ENCODE results near the gene E2F8.

The E2F8 gene

DNA sequence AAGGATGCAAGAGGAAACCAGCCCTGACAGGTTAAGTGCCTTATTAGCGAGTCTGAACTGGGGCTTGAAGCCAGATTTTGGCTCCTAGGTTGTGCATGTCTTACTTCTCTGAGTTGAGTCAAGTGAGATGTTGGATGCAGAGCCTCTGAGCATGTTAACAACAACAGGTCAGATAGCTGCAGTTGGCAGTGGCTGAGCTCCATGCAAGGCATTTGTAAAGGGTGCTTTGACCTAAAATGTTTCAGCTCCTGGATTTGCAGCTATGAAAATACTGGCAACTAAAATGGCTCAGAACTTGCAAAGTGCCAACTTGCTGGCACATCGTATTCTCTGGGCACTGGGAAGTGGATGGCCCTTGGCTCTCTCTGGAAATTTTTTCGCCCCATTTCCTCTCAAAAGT is 22.5 kb downstream of the E2F8 start:
- no peak for DNase-seq

DNA sequence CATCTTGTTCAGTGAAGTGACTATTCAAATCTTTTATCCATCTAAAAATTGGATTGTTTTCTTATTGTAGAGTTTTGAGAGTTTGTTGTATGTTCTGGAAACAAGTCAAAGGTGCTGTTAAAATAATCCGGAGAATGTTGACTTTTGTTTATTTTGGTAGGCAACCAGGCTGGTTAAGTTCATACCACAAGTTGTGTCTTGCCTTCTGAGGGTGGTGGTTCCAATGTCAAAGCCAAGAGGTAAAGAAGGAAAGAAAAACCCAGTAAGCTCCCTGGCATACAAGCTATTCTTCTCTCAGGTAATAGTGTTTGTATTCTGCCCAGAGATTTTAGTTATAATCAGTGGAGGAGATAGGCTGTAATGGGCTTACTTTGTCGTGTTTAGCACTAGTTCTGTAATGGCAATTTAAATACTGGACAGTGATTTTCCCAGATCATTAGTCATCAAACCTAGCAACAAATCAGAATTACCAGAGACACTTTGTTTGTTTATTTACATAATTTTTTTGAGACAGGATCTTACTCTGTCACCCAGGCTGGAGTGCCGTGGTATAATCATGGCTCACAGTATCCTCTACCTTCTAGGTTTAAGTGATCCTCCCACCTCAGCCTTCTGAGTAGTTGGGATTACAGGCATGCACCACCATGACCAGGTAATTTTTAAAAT is 23.9 kb downstream of the E2F8 start:
- DNase-seq = no peak

DNA sequence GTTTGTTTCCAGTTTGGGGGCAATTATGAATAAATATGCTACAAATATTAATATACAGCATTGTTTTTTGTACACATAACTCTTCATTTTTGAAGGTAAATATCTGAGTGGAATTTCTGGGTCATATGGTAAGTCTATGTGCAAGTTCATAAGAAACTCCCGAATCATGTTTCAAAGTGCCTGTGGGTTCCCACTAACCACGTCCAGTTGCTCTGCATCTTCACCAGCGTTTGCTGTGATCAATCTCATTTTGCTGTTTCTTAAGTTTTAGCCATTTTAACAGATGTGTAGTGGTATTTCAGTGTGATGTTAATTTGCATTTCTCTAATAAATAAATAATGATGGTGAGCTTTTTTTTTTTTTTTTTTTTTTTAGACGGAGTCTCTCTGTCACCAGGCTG is 24.7 kb downstream of the E2F8 start:
- DNase-seq = no peak

DNA sequence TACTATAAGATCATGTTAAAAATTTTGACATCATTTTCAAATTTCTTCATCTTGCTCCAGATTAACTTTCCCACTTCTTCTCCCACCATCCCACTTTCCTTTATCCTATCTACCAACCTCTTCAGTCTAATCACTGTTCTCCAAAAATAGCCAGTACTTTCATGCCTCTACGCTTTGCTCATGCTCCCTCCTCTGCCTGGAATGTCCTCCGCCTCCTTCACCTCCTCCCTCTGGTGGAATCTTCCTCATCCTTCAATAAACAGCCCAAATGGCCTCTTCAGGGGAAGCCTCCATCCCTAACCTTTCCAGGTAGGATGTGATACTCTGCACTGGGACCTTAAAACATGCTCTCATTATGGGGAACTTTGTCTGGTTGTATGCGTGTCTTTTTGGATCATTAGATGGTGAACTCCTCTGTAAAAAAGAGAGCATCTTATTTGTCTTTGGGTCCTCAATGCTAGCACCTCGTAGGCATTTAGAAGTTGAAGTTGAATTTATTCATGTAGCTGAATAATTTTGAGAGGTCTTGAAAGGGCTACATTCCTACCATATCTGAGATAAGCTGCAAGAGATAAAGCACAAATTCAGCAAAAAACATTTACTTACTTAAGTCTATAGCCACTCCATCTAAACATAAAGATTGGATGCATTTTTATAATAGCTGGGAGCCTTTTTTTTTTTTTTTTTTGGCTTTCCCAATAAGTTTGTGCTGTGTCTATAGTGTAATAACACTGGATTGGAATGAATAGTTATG is 31.0 kb downstream of the E2F8 start:
- DNase-seq = no peak

DNA sequence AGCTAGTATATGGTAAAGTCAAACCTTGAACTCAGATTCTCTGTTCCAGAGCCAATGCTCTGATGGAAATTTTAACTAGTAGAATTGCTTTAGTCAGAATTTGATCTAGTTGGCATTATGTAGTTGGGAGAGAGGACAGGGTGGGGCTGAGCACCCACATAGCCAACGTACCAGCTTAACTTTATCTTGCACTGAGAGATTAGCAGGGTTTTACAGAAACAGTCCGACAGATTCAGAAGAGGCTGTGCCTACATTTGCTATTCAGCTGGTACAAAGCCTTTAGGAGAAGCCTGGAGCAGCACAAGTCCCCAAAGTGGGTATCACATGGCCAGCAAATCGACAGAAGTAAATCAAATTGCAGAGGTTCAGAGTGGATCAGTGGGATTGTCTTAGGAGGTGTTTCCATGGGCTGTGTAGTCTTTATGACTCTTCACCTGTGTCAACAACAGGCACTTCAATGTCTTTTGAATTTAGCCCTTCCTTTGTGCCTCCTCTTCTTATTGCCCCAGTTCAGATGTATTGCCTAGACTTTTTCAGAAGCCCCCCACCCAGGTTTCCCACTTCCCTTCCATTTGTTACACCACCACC is 31.7 kb downstream of the E2F8 start:
- DNase-seq = no peak

DNA sequence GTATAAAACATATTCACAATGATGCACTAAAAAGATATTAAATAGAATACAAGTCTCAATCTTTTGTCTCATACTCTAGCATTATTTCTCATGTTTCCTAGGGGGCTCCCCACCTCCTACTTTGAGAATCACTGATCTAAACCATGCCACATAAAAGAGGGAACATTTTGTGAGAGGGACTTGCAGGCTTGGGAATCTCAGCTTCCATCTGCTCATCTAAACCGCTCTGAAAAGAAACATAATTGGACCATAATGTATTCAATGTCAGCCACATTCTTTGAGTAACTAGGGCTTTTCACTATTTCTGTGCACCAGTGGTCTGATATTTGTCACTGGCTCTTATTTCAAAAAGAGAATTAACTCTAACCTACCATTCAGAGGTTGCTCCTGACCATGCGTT is 32.6 kb downstream of the E2F8 start:
- DNase-seq = no peak

DNA sequence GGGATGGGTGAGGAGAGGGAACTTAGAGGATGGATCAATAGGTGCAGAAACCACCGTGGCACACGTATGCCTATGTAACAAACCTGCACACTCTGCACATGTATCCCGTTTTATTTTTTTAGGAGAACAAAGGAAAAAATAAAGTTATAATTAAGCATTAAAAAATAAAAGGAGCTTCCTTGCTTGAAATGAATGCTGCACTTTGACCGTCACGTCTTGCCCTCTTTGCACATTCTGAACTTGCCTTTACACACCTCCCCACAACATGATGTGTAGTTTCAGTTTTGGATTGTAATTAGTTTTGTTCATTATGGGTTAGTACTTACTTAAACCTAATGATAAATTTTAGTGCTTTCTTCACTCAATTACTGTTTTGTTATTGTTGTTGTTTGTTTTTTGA is 35.9 kb downstream of the E2F8 start:
- DNase-seq = no peak

DNA sequence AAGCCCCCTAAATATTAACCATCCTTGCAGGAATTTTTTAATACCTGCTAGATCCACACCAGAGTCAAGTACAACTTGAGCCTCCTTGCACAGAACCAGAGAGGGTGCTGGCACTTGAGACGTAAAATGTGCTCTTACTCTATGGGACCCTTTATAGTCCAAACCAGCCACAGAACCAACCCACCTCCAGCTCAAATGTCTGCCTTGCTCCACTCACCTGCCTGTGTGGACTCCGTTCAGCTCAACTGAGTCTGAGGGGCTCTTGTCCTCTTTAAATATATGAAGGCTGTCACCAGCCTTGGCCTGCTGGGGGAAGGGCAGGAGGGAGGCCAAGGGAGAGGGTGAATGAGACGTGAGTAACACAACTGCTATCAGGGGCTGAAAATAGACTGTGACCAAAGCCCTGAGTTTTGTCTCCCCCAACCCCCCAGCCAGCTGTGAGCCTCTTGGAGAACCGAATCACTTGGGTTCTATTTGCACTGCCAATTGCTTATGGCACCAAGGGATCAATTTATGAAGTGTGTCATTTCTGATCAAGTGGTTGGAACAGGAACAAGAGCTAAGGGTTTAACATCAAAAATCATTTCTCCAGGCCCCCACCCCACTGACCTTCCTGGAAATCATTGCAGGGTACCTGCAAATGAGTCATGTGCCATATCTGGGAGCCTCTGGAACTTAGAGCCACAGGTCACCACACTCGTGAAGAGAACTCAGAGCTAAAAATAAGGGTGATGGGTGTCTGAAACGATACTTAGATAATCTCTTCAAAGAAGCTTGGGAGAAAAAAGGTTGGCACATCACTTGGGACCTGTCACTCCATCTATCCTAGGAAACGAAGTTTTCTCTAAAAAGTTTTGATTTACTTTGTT is 38.8 kb downstream of the E2F8 start, which contains the start of gene CSRP3:
Gene CSRP3, minus strand, starts transcription at position 247 of the 869 bp plus-strand sequence. CDS start 9,535 bp downstream, outside the sequence.
- DNase-seq = no peak

DNA sequence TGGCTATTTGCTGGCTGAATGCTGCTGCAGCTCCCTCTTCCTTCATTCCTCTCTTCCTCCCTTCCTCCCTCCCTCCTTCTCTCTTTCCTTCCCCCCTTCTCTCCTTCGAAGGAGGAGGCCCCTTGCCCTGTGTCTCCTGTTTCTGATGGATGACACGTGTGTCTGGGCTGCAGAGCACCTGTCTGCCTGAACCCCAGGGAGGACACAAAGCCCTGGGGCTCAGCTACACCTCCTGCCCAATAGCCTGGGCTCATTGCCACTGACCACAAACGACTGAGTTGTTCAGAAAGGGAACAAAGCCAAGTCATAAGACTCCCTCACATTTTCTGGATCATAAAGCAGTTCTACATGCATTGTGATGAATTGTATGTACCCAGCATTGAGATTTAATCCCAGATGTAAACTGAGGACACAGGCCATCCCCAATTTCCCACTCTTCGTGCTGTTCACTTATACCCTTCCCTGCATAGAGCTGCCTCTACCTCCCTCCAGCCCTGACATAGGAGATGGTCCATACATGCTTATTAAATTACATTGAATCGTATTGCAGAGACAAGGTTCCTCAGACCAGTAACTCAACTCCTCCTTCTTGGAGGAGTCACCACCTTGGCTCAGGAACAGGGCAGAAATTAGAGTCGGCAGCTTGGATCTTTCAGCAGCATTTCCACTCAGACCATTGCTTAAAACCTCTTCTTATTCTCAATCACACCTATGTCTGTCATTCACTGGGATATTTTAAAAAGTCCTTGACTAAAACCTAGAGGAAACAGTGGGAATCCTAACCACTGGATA is 40.1 kb downstream of the E2F8 start:
- no peak for DNase-seq

DNA sequence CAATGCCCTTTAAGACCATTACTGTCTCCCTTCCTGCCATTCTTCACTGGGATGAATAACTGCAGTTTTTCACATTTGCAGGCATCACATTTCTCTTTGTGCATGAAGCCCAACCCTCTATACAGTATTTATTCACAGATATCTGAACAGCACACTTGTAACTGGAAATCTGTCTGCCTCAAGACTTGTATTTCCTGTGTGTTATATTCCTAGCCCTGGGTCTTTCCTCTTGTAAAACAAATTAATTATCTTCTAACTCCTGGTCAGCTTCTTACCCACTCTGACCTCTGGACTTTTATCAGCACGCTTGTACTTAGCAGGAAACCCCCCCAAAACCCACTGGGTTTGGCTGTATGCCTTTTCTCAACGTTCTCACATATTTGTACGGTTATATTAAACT is 41.0 kb downstream of the E2F8 start:
- no peak for DNase-seq

DNA sequence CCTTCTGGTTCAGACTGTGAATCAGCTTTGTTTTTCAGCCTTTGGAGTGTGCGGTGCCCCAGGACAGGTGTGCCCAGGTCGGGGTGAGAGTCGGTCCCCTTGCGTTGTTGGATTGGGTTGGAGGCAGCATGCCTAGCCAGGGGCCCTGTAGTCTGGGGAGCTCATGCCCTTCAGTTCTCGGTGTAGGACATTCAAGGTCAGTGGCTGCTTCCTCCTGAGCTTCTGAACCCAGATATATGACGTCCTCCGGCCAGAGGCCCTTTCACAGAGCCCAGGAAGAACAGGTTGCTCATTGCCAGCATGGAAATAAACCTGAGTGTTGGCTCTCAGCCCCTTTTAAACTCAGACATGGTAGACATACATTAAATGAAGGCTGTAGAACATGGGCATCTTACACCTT is 41.7 kb downstream of the E2F8 start:
- no peak for DNase-seq

DNA sequence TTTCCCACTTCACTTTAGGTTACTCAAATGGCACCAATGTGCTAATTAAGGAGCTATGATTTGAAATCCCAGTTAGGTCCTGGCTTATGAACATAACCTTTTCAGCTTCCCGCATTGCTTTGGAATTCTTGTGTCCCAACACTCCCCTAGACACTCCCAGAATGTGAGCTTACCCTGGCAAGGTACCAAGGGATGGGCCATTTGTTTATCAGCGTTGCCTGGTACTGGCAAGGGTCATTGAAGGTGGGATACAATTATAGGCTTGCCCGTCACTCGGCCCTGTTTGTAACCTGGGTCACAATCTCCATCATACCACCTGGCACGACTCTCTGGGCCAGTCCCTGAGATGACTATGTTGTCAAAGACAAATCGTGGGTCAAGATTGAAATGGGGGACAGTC is 44.3 kb downstream of the E2F8 start:
- DNase-seq = no peak

DNA sequence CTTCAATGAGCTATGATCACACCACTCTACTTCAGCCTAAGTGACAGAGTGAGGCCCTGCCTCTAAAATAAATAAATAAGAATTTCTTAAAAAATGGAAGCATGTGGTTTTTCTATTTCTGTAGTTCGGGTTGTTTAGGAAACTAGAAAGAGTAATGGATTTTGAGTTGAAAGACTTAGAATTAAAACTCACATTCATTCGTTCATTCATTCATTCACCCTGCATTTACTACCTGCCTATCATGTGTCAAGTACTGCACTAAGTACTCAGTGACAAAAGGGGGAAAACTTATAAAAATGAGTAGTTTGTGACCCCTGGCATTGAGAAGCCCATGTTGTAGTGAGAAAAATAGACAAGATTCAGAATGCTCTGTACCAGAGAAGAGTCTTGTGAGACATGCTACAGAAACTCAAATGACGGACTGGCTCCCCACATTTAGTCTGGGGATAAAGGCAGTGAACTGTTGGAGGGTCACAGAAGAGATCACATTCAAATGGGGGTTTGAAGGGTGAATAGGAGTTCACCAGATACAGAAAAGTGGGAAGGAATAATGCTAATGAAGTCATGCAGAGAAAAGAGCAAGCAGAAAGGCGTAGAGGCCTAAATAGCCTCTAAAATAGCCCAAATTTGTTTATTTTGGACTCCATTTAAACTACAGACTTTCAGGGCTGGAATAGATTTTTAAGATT is 46.0 kb downstream of the E2F8 start:
- DNase-seq = no peak

DNA sequence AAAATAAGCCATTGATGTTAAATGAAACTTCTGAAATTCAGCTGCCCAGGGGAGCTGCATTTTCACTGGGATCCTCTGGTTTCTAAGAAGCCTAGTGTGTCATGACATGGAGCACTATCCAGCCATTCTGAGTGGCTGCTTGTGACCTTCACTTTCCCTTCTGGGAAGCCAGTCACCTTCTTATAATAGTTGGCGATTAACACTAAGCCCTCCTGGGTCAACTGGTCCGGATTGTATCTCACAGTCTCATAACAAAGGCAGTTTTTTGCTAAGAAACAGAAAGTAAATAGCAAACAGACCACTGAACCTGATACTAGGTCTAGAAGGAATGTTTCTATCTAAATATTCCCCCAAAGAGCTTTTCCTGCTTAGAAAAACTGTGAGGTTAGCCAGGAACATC is 46.8 kb downstream of the E2F8 start:
- DNase-seq = no peak

DNA sequence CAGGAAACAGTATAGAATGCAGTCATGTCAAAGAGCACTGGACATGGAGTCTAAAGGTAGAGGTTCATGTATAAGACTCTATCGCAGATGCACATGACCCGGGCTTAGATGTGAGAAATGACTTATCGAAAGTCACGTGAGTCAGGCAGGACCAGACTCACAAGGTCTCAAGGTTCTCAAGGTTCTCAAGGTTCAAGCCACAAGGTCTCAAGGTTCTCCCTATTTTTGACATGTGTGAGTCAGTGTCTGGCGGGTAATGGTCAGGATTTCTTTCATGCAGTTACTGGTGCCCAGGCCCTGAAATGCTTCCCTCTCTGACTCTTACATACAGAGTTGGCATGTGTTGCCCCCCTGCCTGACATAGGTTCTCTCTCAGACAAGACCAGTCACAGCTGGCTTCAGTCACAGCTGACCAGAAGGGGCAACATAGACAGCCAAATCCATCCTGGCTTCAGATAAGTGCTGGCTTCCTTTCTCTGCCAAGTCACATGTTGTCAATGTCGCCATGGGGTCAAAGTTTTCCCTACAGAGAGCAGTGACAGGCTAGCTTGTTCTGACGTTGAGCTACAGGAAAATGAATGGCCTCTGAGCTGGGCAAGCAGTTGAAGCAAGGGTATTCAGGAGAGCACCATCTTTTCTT is 49.1 kb downstream of the E2F8 start:
- DNase-seq = peak; percentile 2

DNA sequence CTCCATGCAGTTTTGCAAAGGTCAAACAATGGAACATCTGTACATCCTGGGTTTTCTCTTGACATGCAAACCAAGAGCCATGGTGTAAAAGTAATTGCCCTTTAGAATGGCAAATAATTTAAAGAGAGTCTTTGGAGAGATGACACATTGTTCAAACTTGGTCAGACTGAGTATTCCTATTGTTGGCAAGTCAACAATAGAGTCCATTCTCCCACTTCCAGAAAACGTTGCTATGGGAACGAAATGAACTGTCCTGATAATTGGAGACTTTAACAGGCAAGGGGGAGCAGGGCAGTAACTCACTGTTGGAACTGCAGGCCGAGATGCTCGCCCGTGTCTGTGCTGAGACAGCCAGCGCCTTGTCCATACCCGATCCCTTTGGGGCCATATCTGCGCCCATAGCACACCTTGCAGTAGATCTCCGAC is 52.9 kb downstream of the E2F8 start:
- peak; percentile 68 for DNase-seq

DNA sequence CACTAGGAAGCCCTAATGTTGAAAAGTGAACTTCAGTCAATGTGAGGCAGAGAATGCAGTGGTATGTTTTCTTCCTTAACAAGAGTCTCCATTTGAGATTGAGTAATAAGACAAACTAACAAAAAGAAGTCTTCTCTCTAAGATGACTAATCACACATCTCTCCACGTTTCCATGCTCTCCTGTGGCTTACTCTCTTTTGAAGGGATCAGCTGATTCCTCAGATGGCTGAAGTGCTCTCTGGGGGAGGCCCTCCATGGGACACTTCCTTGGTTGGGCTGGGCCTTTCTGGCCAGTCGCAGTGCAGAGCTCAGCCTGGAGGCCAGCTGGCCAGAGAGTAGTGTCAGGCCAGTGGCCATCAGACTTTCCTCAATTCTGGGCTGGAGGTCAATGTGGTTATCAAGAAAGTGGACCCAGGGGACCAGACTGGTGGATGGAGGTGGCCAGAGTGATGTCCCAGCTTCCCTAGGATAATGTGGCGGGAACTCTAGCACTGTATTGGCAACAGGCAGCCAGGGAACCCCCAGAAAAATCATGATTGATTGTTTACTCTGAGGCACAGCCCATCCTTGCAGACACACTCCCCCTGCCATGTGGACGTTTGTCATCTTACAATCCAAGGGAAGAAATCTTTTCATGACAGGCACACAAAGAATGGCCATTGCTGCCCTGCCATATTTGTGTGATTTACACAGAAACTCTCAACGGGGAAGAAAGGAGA is 53.5 kb downstream of the E2F8 start:
- DNase-seq = no peak

DNA sequence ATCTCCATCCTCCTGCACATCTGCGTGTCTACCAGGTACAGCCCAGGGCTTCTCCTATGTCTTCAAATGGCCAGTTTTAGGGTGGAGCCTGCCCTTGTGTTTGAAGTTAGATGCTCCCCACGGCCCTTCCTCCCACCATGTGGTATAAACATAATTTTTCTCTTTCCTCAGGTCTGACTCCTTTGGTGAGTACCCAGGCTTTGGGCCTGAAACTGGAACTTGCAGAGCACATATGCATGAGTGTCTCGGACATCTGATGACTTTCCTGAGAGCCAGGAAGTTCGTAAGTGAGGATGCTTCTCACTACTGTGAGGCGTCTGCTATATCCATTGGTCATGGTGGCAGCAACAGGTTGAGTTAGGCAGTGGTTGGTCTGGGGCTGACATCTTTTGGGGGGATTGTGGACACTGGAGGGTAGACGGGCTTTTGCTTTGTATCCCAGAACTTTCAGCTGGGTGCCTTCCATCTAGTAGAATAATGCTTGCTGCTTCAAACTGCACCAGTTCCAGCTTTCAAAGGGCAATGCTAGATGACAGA is 55.2 kb downstream of the E2F8 start:
- DNase-seq = no peak

DNA sequence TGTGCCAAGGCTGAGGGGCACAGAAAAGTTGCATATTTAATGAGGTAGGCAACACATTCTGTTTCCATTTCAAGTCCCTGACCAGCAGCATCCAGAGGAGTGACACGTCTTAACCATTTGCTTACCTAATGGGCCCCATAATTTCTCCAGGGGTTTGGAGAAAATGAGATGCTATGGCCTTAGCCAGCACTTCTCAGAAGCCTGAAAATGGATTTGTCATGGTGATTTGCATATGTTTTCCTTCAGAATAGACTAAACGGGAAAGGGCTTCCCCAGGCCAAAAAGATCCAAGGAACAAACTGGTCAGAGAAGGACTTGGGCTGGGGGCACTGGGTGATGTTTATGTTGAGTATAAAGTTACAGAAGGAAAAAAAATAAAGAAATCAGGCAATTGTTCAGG is 55.7 kb downstream of the E2F8 start:
- no peak for DNase-seq

DNA sequence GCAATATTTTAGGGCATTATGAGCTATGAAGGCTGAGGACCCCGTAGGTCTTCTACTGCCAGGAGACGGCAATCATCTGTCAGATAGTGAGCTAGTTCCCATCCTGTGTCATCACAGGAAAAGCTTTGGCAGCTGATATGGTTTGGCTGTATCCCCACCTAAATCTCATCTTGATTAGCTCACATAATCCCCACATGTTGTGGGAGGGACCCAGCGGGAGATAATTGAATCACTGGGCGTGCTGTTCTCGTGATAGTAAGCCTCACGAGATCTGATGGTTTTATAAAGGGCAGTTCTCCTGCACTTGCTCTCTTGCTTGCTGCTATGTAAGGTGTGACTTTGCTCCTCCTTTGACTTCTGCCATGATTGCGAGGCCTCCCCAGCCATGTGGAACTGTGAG is 57.1 kb downstream of the E2F8 start:
- DNase-seq = no peak

All from NCI-H146 (cell line).